Measurements from ENCODE around the gene NOTCH4.
"Not testable (repeated sequence)": the region's sequence is repeated elsewhere in the genome, so short reads cannot be mapped to it uniquely, and the experiment has no call there.

The NOTCH4 gene

DNA sequence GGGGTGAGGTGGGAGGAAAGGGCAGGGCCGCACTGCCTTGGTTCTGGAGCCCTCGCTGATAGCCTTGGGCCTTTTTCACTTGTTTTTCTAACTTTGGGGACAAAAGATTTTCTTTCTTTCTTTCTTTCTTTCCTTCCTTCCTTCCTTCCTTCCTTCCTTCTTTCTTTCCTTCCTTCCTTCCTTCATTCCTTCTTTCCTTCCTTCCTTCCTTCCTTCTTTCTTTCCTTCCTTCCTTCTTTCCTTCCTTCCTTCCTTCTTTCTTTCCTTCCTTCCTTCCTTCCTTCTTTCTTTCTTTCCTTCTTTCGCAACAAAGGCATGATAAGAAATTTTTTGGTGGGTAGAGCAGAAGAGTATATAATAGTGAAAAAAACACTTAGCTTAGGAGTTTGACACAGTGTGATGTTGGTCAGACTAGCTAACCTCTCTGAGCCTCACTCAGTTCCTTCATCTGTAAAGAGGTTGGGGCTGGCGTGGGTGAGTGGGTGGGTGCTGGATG, 18.5 kb upstream of the NOTCH4 start:
- not testable (repeated sequence) for H2BK120ac ChIP-seq (ENCODE audit: low read depth, low read length); H4K8ac ChIP-seq (ENCODE audit: low read length)
- H3K27me3 ChIP-seq (ENCODE audit: control insufficient read depth in 1 of 2, insufficient read depth in 1 of 2, low read length in 2 of 2) = peaks cover 6 to 18% of the 10 kb centered on the region in 2 experiments

DNA sequence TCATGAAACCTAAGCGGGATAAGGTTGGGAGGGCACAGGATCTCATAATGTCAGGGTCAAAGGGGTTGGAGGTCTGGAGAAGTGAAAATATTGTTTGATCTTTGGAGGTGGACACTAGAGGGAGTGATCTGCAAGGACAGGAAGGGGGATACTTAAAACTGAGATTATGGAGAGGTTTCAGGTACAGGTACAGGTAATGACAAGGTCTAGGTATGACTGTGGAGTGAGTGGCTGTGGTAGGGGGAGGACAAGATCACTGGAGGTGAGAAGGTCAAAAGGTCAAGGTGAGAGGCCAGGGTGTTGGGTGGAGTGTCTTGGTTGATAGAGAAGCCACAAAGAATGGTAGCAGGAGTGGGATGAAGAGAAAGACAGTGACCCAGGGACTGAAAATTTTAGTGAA, 16.8 kb upstream of the NOTCH4 start:
- H2BK15ac ChIP-seq (ENCODE audit: low read depth, poor library complexity, severe bottlenecking) = no peak overlapping the region
- H3K9me3 ChIP-seq (ENCODE audit: control insufficient read depth, low read length) = no peaks in the 10 kb centered on the region
- H3K9ac ChIP-seq (ENCODE audit: low read length) = no peak overlapping the region
- no peak overlapping the region for H2BK5ac ChIP-seq (ENCODE audit: low read depth, low read length, poor library complexity, severe bottlenecking)
- H3K27me3 ChIP-seq (ENCODE audit: control insufficient read depth in 1 of 2, insufficient read depth in 1 of 2, low read length in 2 of 2) = peaks cover 6 to 18% of the 10 kb centered on the region in 2 experiments
- no peak overlapping the region for H2AFZ ChIP-seq (ENCODE audit: low read depth, low read length)
- no peak overlapping the region for H3K4me2 ChIP-seq (ENCODE audit: low read length, poor library complexity, severe bottlenecking)
- H3K18ac ChIP-seq (ENCODE audit: low read depth in 1 of 2, low read length in 2 of 2) = no peak overlapping the region
- H3K27ac ChIP-seq (ENCODE audit: low read length, poor library complexity, severe bottlenecking) = no peak overlapping the region
- H3K36me3 ChIP-seq (ENCODE audit: control insufficient read depth in 1 of 2, insufficient read depth in 2 of 2, low read depth in 1 of 2, low read length in 2 of 2) = no peaks in the 10 kb centered on the region
- no peak overlapping the region for H3K14ac ChIP-seq (ENCODE audit: low read length in 2 of 2)
- H4K8ac ChIP-seq (ENCODE audit: low read length) = no peak overlapping the region
- H3K79me1 ChIP-seq (replicated peaks; ENCODE audit: low read length, poor library complexity, severe bottlenecking) = no peaks in the 10 kb centered on the region
- no peak overlapping the region for H3K23ac ChIP-seq (ENCODE audit: low read length in 2 of 2)
- H2BK12ac ChIP-seq (ENCODE audit: low read length in 2 of 2) = no peak overlapping the region
- WGBS = 98% methylated on average over 1 of the region's 1 CpG
- no peak overlapping the region for H3K4me3 ChIP-seq (ENCODE audit: insufficient read depth in 1 of 2, low read depth in 1 of 2, low read length in 2 of 2)
- no peak for DNase-seq
- H4K91ac ChIP-seq (ENCODE audit: low read length) = no peak overlapping the region
- no peak overlapping the region for H2AK5ac ChIP-seq (ENCODE audit: low read length, severe bottlenecking)
- no peaks in the 10 kb centered on the region for H3K4me1 ChIP-seq (ENCODE audit: control insufficient read depth, insufficient read depth, low read depth, low read length)
- H2BK120ac ChIP-seq (ENCODE audit: low read depth, low read length) = no peak overlapping the region
- H3K4ac ChIP-seq (ENCODE audit: low read depth in 1 of 2, low read length in 2 of 2) = no peak overlapping the region

More for the DNA sequence above, 18.5 kb upstream of the NOTCH4 start:
- H3K4me2 ChIP-seq (ENCODE audit: low read length, poor library complexity, severe bottlenecking); H2BK5ac ChIP-seq (ENCODE audit: low read depth, low read length, poor library complexity, severe bottlenecking); H2BK12ac ChIP-seq (ENCODE audit: low read length in 2 of 2); H3K36me3 ChIP-seq (ENCODE audit: control insufficient read depth in 1 of 2, insufficient read depth in 2 of 2, low read depth in 1 of 2, low read length in 2 of 2); H3K18ac ChIP-seq (ENCODE audit: low read depth in 1 of 2, low read length in 2 of 2); H3K79me1 ChIP-seq (replicated peaks; ENCODE audit: low read length, poor library complexity, severe bottlenecking); DNase-seq; H2BK15ac ChIP-seq (ENCODE audit: low read depth, poor library complexity, severe bottlenecking); H2AFZ ChIP-seq (ENCODE audit: low read depth, low read length); H2AK5ac ChIP-seq (ENCODE audit: low read length, severe bottlenecking); H4K91ac ChIP-seq (ENCODE audit: low read length); H3K23ac ChIP-seq (ENCODE audit: low read length in 2 of 2); H3K9me3 ChIP-seq (ENCODE audit: control insufficient read depth, low read length); H3K27ac ChIP-seq (ENCODE audit: low read length, poor library complexity, severe bottlenecking); H3K4me3 ChIP-seq (ENCODE audit: insufficient read depth in 1 of 2, low read depth in 1 of 2, low read length in 2 of 2); H3K14ac ChIP-seq (ENCODE audit: low read length in 2 of 2); H3K4ac ChIP-seq (ENCODE audit: low read depth in 1 of 2, low read length in 2 of 2); H3K9ac ChIP-seq (ENCODE audit: low read length); H3K4me1 ChIP-seq (ENCODE audit: control insufficient read depth, insufficient read depth, low read depth, low read length): not testable (repeated sequence)
- WGBS = 66% methylated on average over 2 of the region's 4 CpGs

DNA sequence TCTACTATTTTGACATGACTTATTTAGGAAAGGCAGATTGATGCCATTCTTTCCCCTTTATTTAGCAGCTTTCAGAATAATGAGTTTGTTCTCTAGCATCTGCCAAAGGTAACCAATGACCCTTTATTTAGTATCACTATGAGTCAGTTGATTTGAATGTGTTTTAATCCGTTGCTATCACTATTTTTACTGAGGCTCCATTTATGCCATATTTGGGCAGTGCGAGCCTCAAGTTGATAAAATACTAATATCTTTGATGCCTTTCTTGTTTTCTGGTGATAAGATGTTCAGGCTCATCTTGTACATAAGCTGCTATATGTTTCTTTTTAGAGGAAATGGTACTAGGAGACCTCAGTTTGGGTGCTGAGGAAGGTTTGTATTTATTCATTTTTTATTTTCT, 15.6 kb upstream of the NOTCH4 start:
- Histone ChIP-seq H2BK5ac (ENCODE audit: low read depth, low read length, poor library complexity, severe bottlenecking) (no peak overlapping the region), H2AFZ (ENCODE audit: low read depth, low read length) (no peak overlapping the region), H4K8ac (ENCODE audit: low read length) (no peak overlapping the region), H2BK12ac (ENCODE audit: low read length in 2 of 2) (no peak overlapping the region), H3K4me2 (ENCODE audit: low read length, poor library complexity, severe bottlenecking) (no peak overlapping the region), H3K27me3 (ENCODE audit: control insufficient read depth in 1 of 2, insufficient read depth in 1 of 2, low read length in 2 of 2) (peaks cover 9 to 18% of the 10 kb centered on the region in 2 experiments), H3K79me1 (replicated peaks; ENCODE audit: low read length, poor library complexity, severe bottlenecking) (no peaks in the 10 kb centered on the region), H3K23ac (ENCODE audit: low read length in 2 of 2) (no peak overlapping the region), H3K4me3 (ENCODE audit: insufficient read depth in 1 of 2, low read depth in 1 of 2, low read length in 2 of 2) (no peak overlapping the region), H3K9ac (ENCODE audit: low read length) (no peak overlapping the region), H3K18ac (ENCODE audit: low read depth in 1 of 2, low read length in 2 of 2) (no peak overlapping the region), H3K36me3 (ENCODE audit: control insufficient read depth in 1 of 2, insufficient read depth in 2 of 2, low read depth in 1 of 2, low read length in 2 of 2) (no peaks in the 10 kb centered on the region), H2BK15ac (ENCODE audit: low read depth, poor library complexity, severe bottlenecking) (no peak overlapping the region), H3K9me3 (ENCODE audit: control insufficient read depth, low read length) (no peaks in the 10 kb centered on the region), H3K14ac (ENCODE audit: low read length in 2 of 2) (no peak overlapping the region), H2AK5ac (ENCODE audit: low read length, severe bottlenecking) (no peak overlapping the region), H3K4me1 (ENCODE audit: control insufficient read depth, insufficient read depth, low read depth, low read length) (no peaks in the 10 kb centered on the region), H4K91ac (ENCODE audit: low read length) (no peak overlapping the region), H2BK120ac (ENCODE audit: low read depth, low read length) (no peak overlapping the region), H3K27ac (ENCODE audit: low read length, poor library complexity, severe bottlenecking) (no peak overlapping the region), H3K4ac (ENCODE audit: low read depth in 1 of 2, low read length in 2 of 2) (no peak overlapping the region)
- 94% methylated on average over 2 of the region's 2 CpGs for WGBS
- no peak for DNase-seq

DNA sequence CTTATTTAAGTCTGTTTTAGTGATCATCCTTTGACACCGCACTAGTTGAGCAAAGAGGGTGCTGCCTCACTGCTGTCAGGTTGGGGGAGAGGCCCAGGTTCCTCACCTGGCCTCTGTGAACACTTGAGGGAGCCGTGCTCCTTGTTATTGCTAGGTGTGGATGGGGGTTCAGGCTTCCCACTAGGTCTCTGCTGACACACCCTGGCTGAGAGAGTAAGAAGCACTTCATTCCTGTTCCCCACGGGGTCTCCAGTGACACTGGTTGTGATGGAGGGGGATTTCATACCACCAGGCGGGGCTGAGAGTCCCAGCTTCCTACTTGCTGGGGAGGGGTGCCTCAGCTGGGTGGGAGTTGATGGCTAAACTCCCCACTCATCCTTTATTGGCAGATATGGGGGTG, 11.1 kb upstream of the NOTCH4 start:
- H3K9me3 ChIP-seq (ENCODE audit: control insufficient read depth, low read length) = no peaks in the 10 kb centered on the region
- no peak overlapping the region for H2BK15ac ChIP-seq (ENCODE audit: low read depth, poor library complexity, severe bottlenecking)
- H2BK5ac ChIP-seq (ENCODE audit: low read depth, low read length, poor library complexity, severe bottlenecking) = no peak overlapping the region
- H3K4me3 ChIP-seq (ENCODE audit: insufficient read depth in 1 of 2, low read depth in 1 of 2, low read length in 2 of 2) = no peak overlapping the region
- H3K79me1 ChIP-seq (replicated peaks; ENCODE audit: low read length, poor library complexity, severe bottlenecking) = no peaks in the 10 kb centered on the region
- WGBS = 56% methylated on average over 4 of the region's 4 CpGs
- no peak overlapping the region for H2BK120ac ChIP-seq (ENCODE audit: low read depth, low read length)
- H3K9ac ChIP-seq (ENCODE audit: low read length) = no peak overlapping the region
- no peaks in the 10 kb centered on the region for H3K36me3 ChIP-seq (ENCODE audit: control insufficient read depth in 1 of 2, insufficient read depth in 2 of 2, low read depth in 1 of 2, low read length in 2 of 2)
- H3K27me3 ChIP-seq (ENCODE audit: control insufficient read depth in 1 of 2, insufficient read depth in 1 of 2, low read length in 2 of 2) = peaks cover 0 to 3% of the 10 kb centered on the region in 2 experiments
- H2AK5ac ChIP-seq (ENCODE audit: low read length, severe bottlenecking) = no peak overlapping the region
- no peaks in the 10 kb centered on the region for H3K4me1 ChIP-seq (ENCODE audit: control insufficient read depth, insufficient read depth, low read depth, low read length)
- no peak overlapping the region for H3K4ac ChIP-seq (ENCODE audit: low read depth in 1 of 2, low read length in 2 of 2)
- DNase-seq = no peak
- H3K18ac ChIP-seq (ENCODE audit: low read depth in 1 of 2, low read length in 2 of 2) = no peak overlapping the region
- no peak overlapping the region for H2AFZ ChIP-seq (ENCODE audit: low read depth, low read length)
- no peak overlapping the region for H4K8ac ChIP-seq (ENCODE audit: low read length)
- H3K27ac ChIP-seq (ENCODE audit: low read length, poor library complexity, severe bottlenecking) = no peak overlapping the region
- no peak overlapping the region for H4K91ac ChIP-seq (ENCODE audit: low read length)
- no peak overlapping the region for H3K4me2 ChIP-seq (ENCODE audit: low read length, poor library complexity, severe bottlenecking)
- H2BK12ac ChIP-seq (ENCODE audit: low read length in 2 of 2) = no peak overlapping the region
- H3K23ac ChIP-seq (ENCODE audit: low read length in 2 of 2) = no peak overlapping the region
- no peak overlapping the region for H3K14ac ChIP-seq (ENCODE audit: low read length in 2 of 2)

Data from mesenchymal stem cell (in vitro differentiated cells and primary cell).